T-helper 2 cell treated with Interferon-gamma antibody and Interleukin-4, amounts not matched to agents 100 ng/mL and 5 ng/mL, for 36 hours (primary cell): ENCODE results near the gene ACTG2. TPM values are rescaled to one million over a fixed set of nuclear protein-coding genes. Genes with fewer than 3 reads are reported as not detected.
"Not testable (repeated sequence)": the region's sequence is repeated elsewhere in the genome, so short reads cannot be mapped to it uniquely, and the experiment has no call there.

Source experiments
- intact Hi-C: fragments of 100-400 bp; cut with micrococcal nuclease; formaldehyde crosslinking; loops from one replicate; pipeline ENCODE4 v1.15.1; 2023
- total RNA-seq: library from RNA; stranded (reverse); gene quantifications from 2 replicates; pipeline ENCODE4 v1.2.3, GENCODE V29; 2022

ACTG2 gene
- total RNA-seq, 1 donor from 2014 or later, result not detected

GRCh38 chr2:73891276-73891901, 1.4 kb upstream of the ACTG2 start:
- intact Hi-C loops, result no loop called here

- intact Hi-C loops, result no loop called here
These were observed 1.1 kb downstream of the ACTG2 start for GRCh38 chr2:73893764-73894474.

- intact Hi-C loops, result no loop called here
These were observed 1.7 kb downstream of the ACTG2 start for GRCh38 chr2:73894475-73894850.

GRCh38 chr2:73894877-73895276, 2.1 kb downstream of the ACTG2 start:
- intact Hi-C loops, result no loop called here

GRCh38 chr2:73895473-73895872, 2.7 kb downstream of the ACTG2 start:
- intact Hi-C loops, result no loop called here

- intact Hi-C loops, result no loop called here
These were observed 3.8 kb downstream of the ACTG2 start for GRCh38 chr2:73896362-73897239.

- intact Hi-C loops, result no loop called here
These were observed 4.4 kb downstream of the ACTG2 start for GRCh38 chr2:73897240-73897583.

GRCh38 chr2:73897934-73898333, 5.1 kb downstream of the ACTG2 start:
- intact Hi-C loops, result no loop called here

- intact Hi-C loops, result no loop called here
These were observed 7.1 kb downstream of the ACTG2 start for GRCh38 chr2:73899801-73900336.

GRCh38 chr2:73901143-73901542, 8.3 kb downstream of the ACTG2 start:
- intact Hi-C loops, result no loop called here

- intact Hi-C loops, result no loop called here
These were observed 9.5 kb downstream of the ACTG2 start for GRCh38 chr2:73902284-73902683.

GRCh38 chr2:73903313-73903712, 10.5 kb downstream of the ACTG2 start:
- intact Hi-C loops, result no loop called here

GRCh38 chr2:73903949-73904613, 11.3 kb downstream of the ACTG2 start:
- intact Hi-C loops, result not testable (repeated sequence)

- intact Hi-C loops, result no loop called here
These were observed 12.1 kb downstream of the ACTG2 start for GRCh38 chr2:73904952-73905351.

- intact Hi-C loops, result no loop called here
These were observed 14.2 kb downstream of the ACTG2 start for GRCh38 chr2:73906847-73907505.

GRCh38 chr2:73907840-73908452, 15.1 kb downstream of the ACTG2 start:
- intact Hi-C loops, result loop anchor here (1.0 kb wide), 1 partner anchor 79 kb away; no protein-coding TSS in a partner anchor

- intact Hi-C loops, result loop anchor here (1.0 kb wide), 1 partner anchor 78 kb away; no protein-coding TSS in a partner anchor
These were observed 16.2 kb downstream of the ACTG2 start for GRCh38 chr2:73908689-73909652.

GRCh38 chr2:73910873-73911547, 18.2 kb downstream of the ACTG2 start:
- intact Hi-C loops, result no loop called here
